ENCODE measurements around the gene KRTAP5-1. TPM values are rescaled to one million over a fixed set of nuclear protein-coding genes. Genes with fewer than 3 reads are reported as not detected.

KRTAP5-1 gene
- total and polyA plus RNA-seq, 7 donors = not detected

DNA sequence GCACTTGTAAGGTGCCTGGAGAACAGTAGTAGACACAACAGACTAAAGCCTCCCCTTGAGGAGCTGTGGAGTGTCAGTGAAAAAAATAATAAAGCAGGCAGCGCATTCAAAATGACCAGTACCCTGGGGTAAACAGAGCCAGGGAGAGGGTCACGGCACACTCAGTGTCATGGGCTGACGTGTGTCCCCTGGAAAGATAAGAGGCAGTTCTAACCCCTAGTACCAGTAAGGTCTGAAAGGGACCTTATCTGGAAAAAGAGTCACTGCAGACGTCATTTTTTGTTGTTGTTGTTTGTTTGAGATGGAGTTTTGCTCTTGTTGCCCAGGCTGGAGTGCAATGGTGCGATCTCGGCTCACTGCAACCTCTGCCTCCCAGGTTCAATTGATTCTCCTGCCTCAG lies 45.0 kb downstream of the KRTAP5-1 start:
- Histone ChIP-seq H3K27me3 (ENCODE audit: insufficient read depth in 3 of 3, low read length in 2 of 3) (no peaks in the 10 kb centered on the region), H3K4me3 (no peak overlapping the region), H3K27ac (no peak overlapping the region), H3K9me3 (no peaks in the 10 kb centered on the region), H3K4me1 (peaks cover 16% of the 10 kb centered on the region), H3K36me3 (ENCODE audit: insufficient read depth in 1 of 2, low read depth in 1 of 2) (peaks cover 0 to 8% of the 10 kb centered on the region in 2 donors)
- intact Hi-C loops (cut with DNase I) = loop anchor here in 1 of 2 donors (5.0 kb wide), 1 partner anchor 87 kb away; the partner anchor contains the start of gene KRTAP5-5
- WGBS, 3 donors = 89 to 93% (median 91%) methylated on average over 6 of the region's 6 CpGs
- DNase-seq = no peak
- no peak for ATAC-seq
- TF ChIP-seq, protein P1, sequence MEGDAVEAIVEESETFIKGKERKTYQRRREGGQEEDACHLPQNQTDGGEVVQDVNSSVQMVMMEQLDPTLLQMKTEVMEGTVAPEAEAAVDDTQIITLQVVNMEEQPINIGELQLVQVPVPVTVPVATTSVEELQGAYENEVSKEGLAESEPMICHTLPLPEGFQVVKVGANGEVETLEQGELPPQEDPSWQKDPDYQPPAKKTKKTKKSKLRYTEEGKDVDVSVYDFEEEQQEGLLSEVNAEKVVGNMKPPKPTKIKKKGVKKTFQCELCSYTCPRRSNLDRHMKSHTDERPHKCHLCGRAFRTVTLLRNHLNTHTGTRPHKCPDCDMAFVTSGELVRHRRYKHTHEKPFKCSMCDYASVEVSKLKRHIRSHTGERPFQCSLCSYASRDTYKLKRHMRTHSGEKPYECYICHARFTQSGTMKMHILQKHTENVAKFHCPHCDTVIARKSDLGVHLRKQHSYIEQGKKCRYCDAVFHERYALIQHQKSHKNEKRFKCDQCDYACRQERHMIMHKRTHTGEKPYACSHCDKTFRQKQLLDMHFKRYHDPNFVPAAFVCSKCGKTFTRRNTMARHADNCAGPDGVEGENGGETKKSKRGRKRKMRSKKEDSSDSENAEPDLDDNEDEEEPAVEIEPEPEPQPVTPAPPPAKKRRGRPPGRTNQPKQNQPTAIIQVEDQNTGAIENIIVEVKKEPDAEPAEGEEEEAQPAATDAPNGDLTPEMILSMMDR (IDR thresholded peaks at IDR 0.05) = no peak

DNA sequence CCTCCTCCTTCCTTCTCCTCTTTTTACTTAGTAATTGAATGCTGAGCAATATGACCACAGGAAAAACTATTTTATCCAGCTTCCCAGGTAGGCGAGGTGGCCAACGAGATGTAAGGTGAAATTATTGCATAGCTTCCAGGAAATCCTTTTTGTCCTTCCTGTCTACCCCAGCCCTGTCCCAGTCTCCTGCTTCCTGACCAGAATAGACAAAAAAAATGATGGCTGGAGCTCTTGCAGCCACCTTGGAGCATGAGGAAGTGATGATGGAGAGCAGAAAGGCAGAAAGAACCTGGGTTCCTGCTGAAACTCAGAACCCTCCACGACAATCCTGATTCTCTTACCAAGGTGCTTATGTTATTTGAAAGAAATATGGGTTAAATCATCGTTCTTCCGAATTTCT lies 46.9 kb downstream of the KRTAP5-1 start:
- Histone ChIP-seq H3K27ac (no peak overlapping the region), H3K4me1 (peaks cover 33% of the 10 kb centered on the region), H3K36me3 (ENCODE audit: insufficient read depth in 1 of 2, low read depth in 1 of 2) (peaks cover 0 to 8% of the 10 kb centered on the region in 2 donors), H3K4me3 (no peak overlapping the region), H3K27me3 (ENCODE audit: insufficient read depth in 3 of 3, low read length in 2 of 3) (no peaks in the 10 kb centered on the region), H3K9me3 (no peaks in the 10 kb centered on the region)
- TF ChIP-seq, protein P1 (IDR thresholded peaks at IDR 0.05) = no peak
- ATAC-seq (no peak), DNase-seq (no peak)
- intact Hi-C loops (cut with DNase I) = no loop called here
- WGBS, 3 donors = 79 to 85% (median 81%) methylated on average over 5 of the region's 5 CpGs

DNA sequence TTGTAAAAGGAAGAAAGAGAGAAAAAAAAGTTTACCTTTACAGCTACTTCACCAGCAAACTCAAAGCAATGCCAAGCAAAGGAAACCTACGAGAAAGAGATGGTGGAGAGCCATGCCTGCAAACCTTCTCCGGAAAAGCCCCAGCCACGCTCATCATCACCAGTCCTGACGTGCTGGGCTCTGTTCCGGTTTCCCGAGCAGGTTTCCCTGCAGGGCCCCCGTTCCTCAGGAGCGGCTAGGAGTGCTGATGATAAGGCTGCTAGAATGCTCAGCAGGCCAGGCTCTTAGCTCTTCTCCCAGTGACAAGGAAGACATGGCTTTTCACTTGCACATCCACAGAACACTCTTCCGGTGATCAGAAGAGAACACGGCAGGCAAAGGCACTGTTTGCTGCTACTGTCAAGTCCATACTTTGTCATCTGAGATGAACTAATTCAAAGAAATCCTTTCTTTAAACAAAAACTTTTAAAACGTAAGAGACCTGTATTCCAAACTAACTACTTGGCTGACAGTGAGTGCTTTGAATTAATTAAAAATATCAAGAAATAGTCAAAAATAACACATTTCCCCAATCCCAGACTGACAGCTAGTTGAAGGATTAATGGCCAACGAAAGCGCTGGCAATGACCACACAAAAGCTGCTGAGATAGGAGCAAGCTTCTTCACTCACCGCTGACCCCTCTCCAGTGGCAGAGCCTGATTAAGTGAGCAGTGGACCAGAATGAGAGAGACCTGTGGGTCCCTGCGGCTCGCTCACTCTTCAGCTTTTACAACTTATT lies 48.8 kb downstream of the KRTAP5-1 start:
- 76 to 83% (median 79%) methylated on average over 16 of the region's 16 CpGs for WGBS, 3 donors
- peak overlapping the region; percentile 0 for H3K27ac ChIP-seq
- H3K9me3 ChIP-seq = no peaks in the 10 kb centered on the region
- ATAC-seq = no peak
- H3K4me3 ChIP-seq = no peak overlapping the region
- peaks cover 52% of the 10 kb centered on the region for H3K4me1 ChIP-seq
- no peaks in the 10 kb centered on the region for H3K27me3 ChIP-seq (ENCODE audit: insufficient read depth in 3 of 3, low read length in 2 of 3)
- no peak for DNase-seq
- intact Hi-C loops (cut with DNase I) = no loop called here
- TF ChIP-seq, protein P1 (IDR thresholded peaks at IDR 0.05) = no peak
- H3K36me3 ChIP-seq (ENCODE audit: insufficient read depth in 1 of 2, low read depth in 1 of 2) = peaks cover 0 to 8% of the 10 kb centered on the region in 2 donors

DNA sequence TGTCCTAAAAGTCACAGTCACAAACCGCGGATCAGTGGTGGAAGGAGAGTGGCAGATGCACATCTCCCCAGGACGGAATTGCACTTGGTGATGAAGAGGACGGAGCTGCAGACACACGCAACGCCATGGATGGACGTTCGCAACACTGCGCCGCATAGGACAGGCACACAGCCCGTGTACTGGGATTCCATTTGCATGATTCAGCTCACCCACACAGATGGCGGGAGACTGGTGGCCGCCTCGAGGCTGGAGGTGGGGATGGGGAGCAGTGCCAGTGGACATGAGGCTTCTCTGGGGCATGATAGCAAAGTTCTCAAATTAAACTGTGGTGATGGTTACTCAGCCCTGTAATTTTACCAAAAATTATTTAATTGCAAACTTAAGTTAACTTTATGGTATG lies 50.4 kb downstream of the KRTAP5-1 start:
- ATAC-seq (peak; percentile 33 to 58 (median 41)), DNase-seq (peak in 1 of 2 donors; percentile 53)
- H3K9me3 ChIP-seq = no peaks in the 10 kb centered on the region
- H3K4me3 ChIP-seq = no peak overlapping the region
- TF ChIP-seq, protein P1 (IDR thresholded peaks at IDR 0.05) = no peak
- WGBS, 3 donors = 64 to 69% (median 65%) methylated on average over 14 of the region's 14 CpGs
- no peaks in the 10 kb centered on the region for H3K27me3 ChIP-seq (ENCODE audit: insufficient read depth in 3 of 3, low read length in 2 of 3)
- intact Hi-C loops (cut with DNase I) = loop anchor here in 1 of 2 donors (5.0 kb wide), 1 partner anchor 38 kb away; the partner anchor contains the start of gene DUSP8
- H3K27ac ChIP-seq = peak overlapping the region; percentile 63
- H3K36me3 ChIP-seq (ENCODE audit: insufficient read depth in 1 of 2, low read depth in 1 of 2) = peaks cover 0 to 8% of the 10 kb centered on the region in 2 donors
- H3K4me1 ChIP-seq = peaks cover 67% of the 10 kb centered on the region

Other genes with a start within 250 kb of the KRTAP5-1 start
- under 1 TPM; 0.19 to 0.47 (median 0.29) TPM for gene BRSK2, start 195.3 kb downstream of the KRTAP5-1 start, total RNA-seq
- under 1 TPM; 0.26 to 0.78 (median 0.44) TPM for gene BRSK2, start 195.3 kb downstream of the KRTAP5-1 start, polyA plus RNA-seq
- gene MOB2, start 98.5 kb downstream of the KRTAP5-1 start, total RNA-seq = 10 to 100 TPM; 44.5 to 58.7 (median 52.4) TPM
- 10 to 100 TPM; 52.6 to 75.1 (median 74.2) TPM for gene MOB2, start 98.5 kb downstream of the KRTAP5-1 start, polyA plus RNA-seq
- 10 to 100 TPM in 3 of 4 donors, 1 to 10 TPM in 1; 9.9 to 15.2 (median 14.0) TPM for gene DUSP8, start 13.0 kb downstream of the KRTAP5-1 start, total RNA-seq
- 1 to 10 TPM; 1.0 to 4.4 (median 3.5) TPM for gene DUSP8, start 13.0 kb downstream of the KRTAP5-1 start, polyA plus RNA-seq
- not detected for gene KRTAP5-2, start 13.0 kb upstream of the KRTAP5-1 start, total RNA-seq
- not detected for gene KRTAP5-2, start 13.0 kb upstream of the KRTAP5-1 start, polyA plus RNA-seq
- not detected for gene KRTAP5-3, start 23.2 kb upstream of the KRTAP5-1 start, total RNA-seq
- not detected for gene KRTAP5-3, start 23.2 kb upstream of the KRTAP5-1 start, polyA plus RNA-seq
- not detected for gene KRTAP5-4, start 36.9 kb upstream of the KRTAP5-1 start, total RNA-seq
- not detected for gene KRTAP5-4, start 36.9 kb upstream of the KRTAP5-1 start, polyA plus RNA-seq
- gene KRTAP5-5, start 44.5 kb upstream of the KRTAP5-1 start, total RNA-seq = not detected
- not detected for gene KRTAP5-5, start 44.5 kb upstream of the KRTAP5-1 start, polyA plus RNA-seq
- gene KRTAP5-6, start 111.9 kb upstream of the KRTAP5-1 start, total RNA-seq = not detected
- not detected for gene KRTAP5-6, start 111.9 kb upstream of the KRTAP5-1 start, polyA plus RNA-seq
- gene IFITM10, start 165.3 kb upstream of the KRTAP5-1 start, total RNA-seq = 1 to 10 TPM; 1.6 to 6.1 (median 2.7) TPM
- gene IFITM10, start 165.3 kb upstream of the KRTAP5-1 start, polyA plus RNA-seq = 1 to 10 TPM in 1 of 3 donors, under 1 TPM in 2; 0.70 to 1.2 (median 0.83) TPM
- gene CTSD, start 178.6 kb upstream of the KRTAP5-1 start, total RNA-seq = 100 to 1,000 TPM; 343 to 950 (median 608) TPM
- gene CTSD, start 178.6 kb upstream of the KRTAP5-1 start, polyA plus RNA-seq = 1,000 to 10,000 TPM in 2 of 3 donors, 100 to 1,000 TPM in 1; 674 to 1,317 (median 1,217) TPM
- gene SYT8, start 249.7 kb upstream of the KRTAP5-1 start, total RNA-seq = under 1 TPM in 1 of 4 donors, not detected in 3; 0.28 TPM
- under 1 TPM in 2 of 3 donors, not detected in 1; 0.04 to 0.06 TPM for gene SYT8, start 249.7 kb upstream of the KRTAP5-1 start, polyA plus RNA-seq